Prostate gland (tissue), 2 donors: ENCODE measurements around the gene WFDC11.

Experiments
- CTCF ChIP-seq, 4 experiments: fragments of 200-600 bp in 2 of 4; fragments of 450-650 bp in 2 of 4; sonication (generic) in 2 of 4; IDR thresholded peaks; 1 replicate in 3 of 4; 2 replicates in 1 of 4; pipeline ENCODE4 v1.5.1; 2016 to 2019; ENCODE audit warnings: antibody characterized with exemption in 4 of 4, mild to moderate bottlenecking in 2 of 4, moderate library complexity in 2 of 4
- POLR2A ChIP-seq: fragments of 450-650 bp; IDR thresholded peaks from one replicate; pipeline ENCODE4 v1.6.1; 2016; ENCODE audit warnings: antibody characterized with exemption, mild to moderate bottlenecking

DNA sequence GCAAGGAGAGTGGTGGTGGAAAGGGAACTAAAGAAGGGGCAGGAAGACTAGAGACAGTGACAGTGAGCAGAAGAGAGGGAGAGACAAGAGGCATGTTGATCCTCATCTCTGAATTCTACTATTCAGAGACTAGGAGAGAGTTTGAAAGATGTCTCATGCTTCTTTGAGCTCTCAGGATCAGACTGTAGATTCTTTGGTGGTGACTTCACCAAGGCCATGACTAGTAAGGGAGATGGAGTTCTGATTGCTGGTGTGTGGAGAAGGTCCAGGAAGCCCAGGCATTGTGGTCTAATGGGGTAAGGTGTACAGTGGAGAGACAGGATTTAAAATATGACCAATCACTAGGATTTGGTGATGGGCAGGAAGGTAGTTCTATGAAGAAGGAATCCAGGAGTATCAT lies 39.7 kb downstream of the WFDC11 start:
- TF ChIP-seq CTCF (IDR thresholded peaks at IDR 0.05) = no peak
- TF ChIP-seq POLR2A = no peak
